GM06990 (cell line): ENCODE results near the gene DZANK1.

Experiments
- DNase-seq: peaks from one replicate; pipeline ENCODE4 v3.0.0-alpha.2; 2011; ENCODE audit not compliant: insufficient read length; ENCODE audit errors: extremely low read depth
- H3K27me3 ChIP-seq: replicated peaks from 2 replicates; pipeline ENCODE4 v1.6.0; 2011; ENCODE audit warnings: low read length; ENCODE audit not compliant: control insufficient read depth, insufficient read depth
- H3K36me3 ChIP-seq: 2 replicates; pipeline ENCODE4 v1.5.1; 2011; ENCODE audit warnings: low read length; ENCODE audit not compliant: control insufficient read depth, insufficient read depth
- H3K4me3 ChIP-seq: replicated peaks from 2 replicates; pipeline ENCODE4 v1.5.1; 2011; ENCODE audit warnings: low read depth, mild to moderate bottlenecking, control low read depth, low read length
- TF ChIP-seq, protein P1 (sequence below): IDR thresholded peaks from 2 replicates; pipeline ENCODE4 v1.5.1; 2011; ENCODE audit warnings: low read length, control low read depth, mild to moderate bottlenecking, inconsistent platforms; ENCODE audit not compliant: insufficient read depth, poor library complexity, severe bottlenecking

The DZANK1 gene

GRCh38 chr20:18421608-18422007, 45.2 kb downstream of the DZANK1 start:
- Histone ChIP-seq H3K27me3 (no peaks in the 10 kb centered on the region), H3K36me3 (no peaks in the 10 kb centered on the region), H3K4me3 (no peak overlapping the region)
- DNase-seq: no peak
- TF ChIP-seq, protein P1, sequence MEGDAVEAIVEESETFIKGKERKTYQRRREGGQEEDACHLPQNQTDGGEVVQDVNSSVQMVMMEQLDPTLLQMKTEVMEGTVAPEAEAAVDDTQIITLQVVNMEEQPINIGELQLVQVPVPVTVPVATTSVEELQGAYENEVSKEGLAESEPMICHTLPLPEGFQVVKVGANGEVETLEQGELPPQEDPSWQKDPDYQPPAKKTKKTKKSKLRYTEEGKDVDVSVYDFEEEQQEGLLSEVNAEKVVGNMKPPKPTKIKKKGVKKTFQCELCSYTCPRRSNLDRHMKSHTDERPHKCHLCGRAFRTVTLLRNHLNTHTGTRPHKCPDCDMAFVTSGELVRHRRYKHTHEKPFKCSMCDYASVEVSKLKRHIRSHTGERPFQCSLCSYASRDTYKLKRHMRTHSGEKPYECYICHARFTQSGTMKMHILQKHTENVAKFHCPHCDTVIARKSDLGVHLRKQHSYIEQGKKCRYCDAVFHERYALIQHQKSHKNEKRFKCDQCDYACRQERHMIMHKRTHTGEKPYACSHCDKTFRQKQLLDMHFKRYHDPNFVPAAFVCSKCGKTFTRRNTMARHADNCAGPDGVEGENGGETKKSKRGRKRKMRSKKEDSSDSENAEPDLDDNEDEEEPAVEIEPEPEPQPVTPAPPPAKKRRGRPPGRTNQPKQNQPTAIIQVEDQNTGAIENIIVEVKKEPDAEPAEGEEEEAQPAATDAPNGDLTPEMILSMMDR: no peak

DNA sequence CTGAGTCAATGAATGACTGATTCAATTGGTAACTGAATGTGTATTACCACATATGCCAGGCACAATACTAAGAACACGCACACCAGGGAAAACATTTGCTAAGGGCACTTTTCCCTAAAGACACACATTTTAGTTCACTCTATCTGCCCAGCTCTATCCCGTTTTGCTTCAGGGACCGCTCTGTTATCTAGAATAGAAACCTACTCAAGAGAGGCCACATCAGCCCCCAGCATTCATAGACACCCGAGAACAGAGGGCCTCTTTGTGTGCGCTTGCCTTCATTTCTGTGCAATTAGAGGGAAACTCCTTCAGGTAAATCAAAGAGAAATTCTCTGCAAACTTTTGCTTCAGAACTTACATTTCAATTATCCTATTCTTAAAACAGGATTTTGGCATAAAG, 50.3 kb downstream of the DZANK1 start:
- H3K4me3 ChIP-seq: no peak overlapping the region
- DNase-seq: no peak
- no peaks in the 10 kb centered on the region for H3K36me3 ChIP-seq
- TF ChIP-seq, protein P1: no peak
- H3K27me3 ChIP-seq: no peaks in the 10 kb centered on the region

- TF ChIP-seq, protein P1: no peak
- H3K4me3 ChIP-seq: no peak overlapping the region
- H3K27me3 ChIP-seq: no peaks in the 10 kb centered on the region
- H3K36me3 ChIP-seq: no peaks in the 10 kb centered on the region
- no peak for DNase-seq
Measured at GRCh38 chr20:18414140-18414539, 52.7 kb downstream of the DZANK1 start.

- H3K4me3 ChIP-seq: peak overlapping the region; percentile 49
- TF ChIP-seq, protein P1: no peak
- H3K27me3 ChIP-seq: no peaks in the 10 kb centered on the region
- no peaks in the 10 kb centered on the region for H3K36me3 ChIP-seq
- peak; percentile 10 for DNase-seq
Measured at GRCh38 chr20:18412221-18412901, 54.5 kb downstream of the DZANK1 start.

- DNase-seq: no peak
- TF ChIP-seq, protein P1: no peak
- Histone ChIP-seq H3K36me3 (peaks cover 5% of the 10 kb centered on the region; the same call in 1 of the 2 replicates), H3K27me3 (no peaks in the 10 kb centered on the region), H3K4me3 (no peak overlapping the region)
Measured at GRCh38 chr20:18405826-18406225, 61.0 kb downstream of the DZANK1 start.

GRCh38 chr20:18404172-18404571, 62.7 kb downstream of the DZANK1 start:
- no peak overlapping the region for H3K4me3 ChIP-seq
- TF ChIP-seq, protein P1: no peak
- DNase-seq: no peak
- H3K27me3 ChIP-seq: no peaks in the 10 kb centered on the region
- H3K36me3 ChIP-seq: peaks cover 6% of the 10 kb centered on the region
